MM.1S (cell line): Measurements from ENCODE around the gene ZSCAN25.
"Not testable (repeated sequence)": the region's sequence is repeated elsewhere in the genome, so short reads cannot be mapped to it uniquely, and the experiment has no call there.

ENCODE experiments used
- CTCF ChIP-seq: fragments of 300-600 bp; sonication (generic); IDR thresholded peaks from 2 replicates; pipeline ENCODE4 v1.5.1; 2016; ENCODE audit warnings: antibody characterized with exemption, low read length, mixed read lengths
- EZH2phosphoT487 ChIP-seq: fragments of 300-600 bp; sonication (generic); IDR thresholded peaks from 2 replicates; pipeline ENCODE4 v1.6.1; 2018; ENCODE audit warnings: antibody characterized with exemption, low read length

GRCh38 chr7:99568770-99569169 is 48.0 kb upstream of the ZSCAN25 start:
- TF ChIP-seq CTCF, EZH2phosphoT487: not testable (repeated sequence)
